HG03520 (cell line): ENCODE data around the gene SMIM36.
A peak's percentile ranks its signal among the peaks of the same experiment; 100 is the strongest.
"Not testable (repeated sequence)": the region's sequence is repeated elsewhere in the genome, so short reads cannot be mapped to it uniquely, and the experiment has no call there.

ENCODE experiments used
- ATAC-seq: cut with Tn5 transposase; IDR thresholded peaks from one replicate; pipeline ENCODE4 v1.9.1; 2021; ENCODE audit warnings: mild to moderate bottlenecking, moderate library complexity; ENCODE audit not compliant: unreplicated experiment

SMIM36 gene

GRCh38 chr17:55510986-55511721 lies at the start of gene SMIM36:
TSS of gene SMIM36 (minus strand) at chr17:55511452.
- ATAC-seq, result no peak

GRCh38 chr17:55555772-55556171 lies 44.5 kb upstream of the SMIM36 start:
- ATAC-seq, result no peak

GRCh38 chr17:55549140-55549539 lies 37.9 kb upstream of the SMIM36 start:
- ATAC-seq, result no peak

- no peak for ATAC-seq
Observed at GRCh38 chr17:55546991-55547664, 35.9 kb upstream of the SMIM36 start.

GRCh38 chr17:55546481-55546880 lies 35.2 kb upstream of the SMIM36 start:
- ATAC-seq, result no peak

- ATAC-seq, result peak; percentile 50
Observed at GRCh38 chr17:55545806-55546205, 34.6 kb upstream of the SMIM36 start.

GRCh38 chr17:55543709-55544108 lies 32.5 kb upstream of the SMIM36 start:
- ATAC-seq, result no peak

- ATAC-seq, result no peak
Observed at GRCh38 chr17:55540414-55541091, 29.3 kb upstream of the SMIM36 start.

- no peak for ATAC-seq
Observed at GRCh38 chr17:55536205-55536604, 25.0 kb upstream of the SMIM36 start.

- ATAC-seq, result no peak
Observed at GRCh38 chr17:55533608-55534007, 22.4 kb upstream of the SMIM36 start.

- no peak for ATAC-seq
Observed at GRCh38 chr17:55532670-55533069, 21.4 kb upstream of the SMIM36 start.

- no peak for ATAC-seq
Observed at GRCh38 chr17:55531053-55531728, 19.9 kb upstream of the SMIM36 start.

- ATAC-seq, result no peak
Observed at GRCh38 chr17:55530064-55530463, 18.8 kb upstream of the SMIM36 start.

GRCh38 chr17:55527540-55528118 lies 16.4 kb upstream of the SMIM36 start:
- no peak for ATAC-seq

- ATAC-seq, result peak; percentile 61
Observed at GRCh38 chr17:55524440-55525220, 13.4 kb upstream of the SMIM36 start.

- ATAC-seq, result not testable (repeated sequence)
Observed at GRCh38 chr17:55523032-55523431, 11.8 kb upstream of the SMIM36 start.

GRCh38 chr17:55521186-55521585 lies 9.9 kb upstream of the SMIM36 start:
- no peak for ATAC-seq

GRCh38 chr17:55520402-55520801 lies 9.2 kb upstream of the SMIM36 start:
- ATAC-seq, result no peak

GRCh38 chr17:55518510-55518909 lies 7.3 kb upstream of the SMIM36 start:
- ATAC-seq, result no peak

- ATAC-seq, result peak; percentile 61
Observed at GRCh38 chr17:55513885-55514590, 2.8 kb upstream of the SMIM36 start.
